Breast epithelium (tissue), 4 donors: ENCODE data around the gene CCNT1. TPM values are rescaled to one million over a fixed set of nuclear protein-coding genes. Genes with fewer than 3 reads are reported as not detected.

Experiments
- DNase-seq, 2 donors: peaks; one replicate each; pipeline ENCODE4 v3.0.0-alpha.2; 2019; ENCODE audit warnings: low spot score in 2 of 2
- H3K27ac ChIP-seq, 2 donors: fragments of 200-600 bp; sonication (generic) in 1 of 2; one replicate each; pipeline ENCODE4 v1.5.1; 2016 to 2019; ENCODE audit warnings: mild to moderate bottlenecking in 1 of 2
- H3K27me3 ChIP-seq, 2 donors: fragments of 200-600 bp; sonication (generic) in 1 of 2; one replicate each; pipeline versions ENCODE4 v1.5.1 to v1.6.0; 2017 to 2019; ENCODE audit warnings: control low read depth in 1 of 2, mild to moderate bottlenecking in 1 of 2
- H3K36me3 ChIP-seq: fragments of 200-600 bp; one replicate; pipeline ENCODE4 v1.5.1; 2019
- H3K4me1 ChIP-seq, 2 donors: fragments of 200-600 bp; sonication (generic); one replicate each; pipeline ENCODE4 v1.5.1; 2016 to 2019; ENCODE audit warnings: control low read depth in 1 of 2
- H3K4me3 ChIP-seq, 3 donors: fragments of 200-600 bp; sonication (generic); 1 replicate in 2 of 3; 2 replicates in 1 of 3; pipeline ENCODE4 v1.5.1; 2016 to 2019; ENCODE audit warnings: mild to moderate bottlenecking in 3 of 3, moderate library complexity in 2 of 3
- H3K9me3 ChIP-seq, 2 donors: fragments of 200-600 bp; sonication (generic) in 1 of 2; one replicate each; pipeline ENCODE4 v1.5.1; 2016 to 2019; ENCODE audit warnings: control low read depth in 1 of 2
- CTCF ChIP-seq, 3 donors: fragments of 450-650 bp; IDR thresholded peaks; one replicate each; pipeline ENCODE4 v1.5.1; 2016 to 2017; ENCODE audit warnings: antibody characterized with exemption in 3 of 3, mild to moderate bottlenecking in 3 of 3, moderate library complexity in 3 of 3
- POLR2A ChIP-seq: fragments of 450-650 bp; IDR thresholded peaks from one replicate; pipeline ENCODE4 v1.6.1; 2016; ENCODE audit warnings: antibody characterized with exemption, mild to moderate bottlenecking, moderate library complexity
- POLR2AphosphoS5 ChIP-seq, 3 donors: sonication (generic); formaldehyde crosslinking; IDR thresholded peaks; one replicate each; pipeline ENCODE4 v1.6.1; 2017; ENCODE audit warnings: antibody characterized with exemption in 3 of 3
- intact Hi-C: fragments of 100-400 bp; cut with DNase I; formaldehyde crosslinking; loops from one replicate; pipeline ENCODE4 v1.15.1; 2023; ENCODE audit warnings: low total_unique reads
- total RNA-seq, 3 donors: library from RNA; depleted of rRNA; stranded (reverse); fragments of >200 nt; gene quantifications; one replicate each; pipeline ENCODE4 v1.1.0, GENCODE V29; 2016

The CCNT1 gene
- total RNA-seq, 3 donors from 2014 or later: 25.9 to 51.7 (median 26.7) TPM

- H3K4me1 ChIP-seq: no peaks in the 10 kb centered on the region
- H3K4me3 ChIP-seq: no peak overlapping the region
- TF ChIP-seq CTCF (IDR thresholded peaks at IDR 0.05) (no peak), POLR2A (no peak), POLR2AphosphoS5 (IDR thresholded peaks at IDR 0.05) (no peak)
- DNase-seq: no peak
- H3K36me3 ChIP-seq: peaks cover 18% of the 10 kb centered on the region
- H3K27ac ChIP-seq: no peak overlapping the region
- no peaks in the 10 kb centered on the region for H3K9me3 ChIP-seq
- intact Hi-C loops: no loop called here
- H3K27me3 ChIP-seq: no peaks in the 10 kb centered on the region
Measured at GRCh38 chr12:48696626-48697025, 19.9 kb downstream of the CCNT1 start.

GRCh38 chr12:48695859-48696258 lies 20.6 kb downstream of the CCNT1 start:
- DNase-seq: no peak
- intact Hi-C loops: no loop called here
- Histone ChIP-seq H3K36me3 (peaks cover 18% of the 10 kb centered on the region), H3K4me1 (no peaks in the 10 kb centered on the region), H3K9me3 (no peaks in the 10 kb centered on the region), H3K4me3 (no peak overlapping the region), H3K27ac (no peak overlapping the region), H3K27me3 (no peaks in the 10 kb centered on the region)
- no peak for TF ChIP-seq POLR2A
- no peak for TF ChIP-seq POLR2AphosphoS5 (IDR thresholded peaks at IDR 0.05)
- no peak for TF ChIP-seq CTCF (IDR thresholded peaks at IDR 0.05)

GRCh38 chr12:48694038-48694437 lies 22.5 kb downstream of the CCNT1 start:
- no peaks in the 10 kb centered on the region for H3K4me1 ChIP-seq
- intact Hi-C loops: no loop called here
- H3K27me3 ChIP-seq: no peaks in the 10 kb centered on the region
- DNase-seq: no peak
- TF ChIP-seq POLR2A (no peak), POLR2AphosphoS5 (IDR thresholded peaks at IDR 0.05) (no peak), CTCF (IDR thresholded peaks at IDR 0.05) (no peak)
- no peaks in the 10 kb centered on the region for H3K9me3 ChIP-seq
- no peak overlapping the region for H3K27ac ChIP-seq
- H3K36me3 ChIP-seq: peaks cover 18% of the 10 kb centered on the region
- no peak overlapping the region for H3K4me3 ChIP-seq

GRCh38 chr12:48693572-48693971 lies 22.9 kb downstream of the CCNT1 start:
- Histone ChIP-seq H3K27ac (no peak overlapping the region), H3K36me3 (peaks cover 18% of the 10 kb centered on the region), H3K4me1 (no peaks in the 10 kb centered on the region), H3K4me3 (no peak overlapping the region), H3K27me3 (no peaks in the 10 kb centered on the region), H3K9me3 (no peaks in the 10 kb centered on the region)
- TF ChIP-seq POLR2A (no peak), POLR2AphosphoS5 (IDR thresholded peaks at IDR 0.05) (no peak), CTCF (IDR thresholded peaks at IDR 0.05) (no peak)
- intact Hi-C loops: no loop called here
- DNase-seq: no peak

GRCh38 chr12:48691826-48692487 lies 24.6 kb downstream of the CCNT1 start:
- H3K36me3 ChIP-seq: peaks cover 18% of the 10 kb centered on the region
- no peak overlapping the region for H3K27ac ChIP-seq

More at GRCh38 chr12:48691826-48692487, 24.6 kb downstream of the CCNT1 start:
- H3K9me3 ChIP-seq: no peaks in the 10 kb centered on the region
- H3K4me1 ChIP-seq: no peaks in the 10 kb centered on the region
- H3K27me3 ChIP-seq: no peaks in the 10 kb centered on the region
- intact Hi-C loops: no loop called here
- no peak for DNase-seq
- no peak overlapping the region for H3K4me3 ChIP-seq
- TF ChIP-seq POLR2A (no peak), POLR2AphosphoS5 (IDR thresholded peaks at IDR 0.05) (no peak)
